GM19452 (cell line): Measurements from ENCODE around the gene TMA16.

Experiments
- ATAC-seq: cut with Tn5 transposase; IDR thresholded peaks from one replicate; pipeline ENCODE4 v1.9.1; 2021; ENCODE audit not compliant: unreplicated experiment

TMA16 gene

DNA sequence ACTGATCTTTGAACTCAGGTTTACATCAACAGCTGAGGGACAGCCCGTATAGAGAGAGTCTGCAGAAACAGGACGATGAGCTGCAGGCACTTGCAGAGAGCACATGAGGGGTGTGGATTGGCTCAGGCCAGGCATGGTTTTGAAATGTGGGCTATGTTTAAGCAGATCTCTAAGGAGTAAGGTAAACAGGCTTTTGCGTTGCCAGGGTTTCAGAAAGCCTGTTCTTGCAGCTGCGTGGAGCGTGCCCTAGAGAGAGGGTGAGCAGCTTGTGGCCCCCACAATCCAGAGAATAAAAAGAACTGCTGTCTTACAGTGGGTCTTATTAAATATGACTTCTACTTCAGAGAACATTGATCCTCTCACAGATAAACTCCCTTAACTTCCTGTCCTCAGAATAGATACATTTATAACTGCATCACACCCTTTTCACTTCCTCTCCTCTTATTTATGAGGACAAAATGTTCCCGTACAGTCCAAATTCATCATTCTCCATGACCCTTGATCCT lies 64.1 kb downstream of the TMA16 start:
- ATAC-seq: no peak

DNA sequence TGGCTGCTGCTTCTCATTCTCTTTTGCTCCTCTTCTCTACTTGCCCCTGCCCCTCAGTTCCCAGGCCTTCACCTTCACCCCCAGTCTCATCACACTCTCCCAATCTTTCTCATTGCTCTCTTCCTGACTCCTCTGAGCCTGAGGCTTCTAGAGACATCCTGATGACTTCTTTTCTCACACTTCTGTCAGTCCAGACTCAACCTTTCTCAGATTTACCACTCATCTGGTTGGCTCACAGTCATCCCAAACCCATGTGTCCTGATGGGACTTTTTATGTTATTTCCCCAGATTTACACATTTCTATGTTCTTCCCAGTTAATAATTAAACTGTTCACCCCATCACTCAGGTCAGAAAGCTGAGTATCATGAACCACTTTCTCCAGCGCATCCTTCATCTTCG lies 68.0 kb downstream of the TMA16 start:
- no peak for ATAC-seq

DNA sequence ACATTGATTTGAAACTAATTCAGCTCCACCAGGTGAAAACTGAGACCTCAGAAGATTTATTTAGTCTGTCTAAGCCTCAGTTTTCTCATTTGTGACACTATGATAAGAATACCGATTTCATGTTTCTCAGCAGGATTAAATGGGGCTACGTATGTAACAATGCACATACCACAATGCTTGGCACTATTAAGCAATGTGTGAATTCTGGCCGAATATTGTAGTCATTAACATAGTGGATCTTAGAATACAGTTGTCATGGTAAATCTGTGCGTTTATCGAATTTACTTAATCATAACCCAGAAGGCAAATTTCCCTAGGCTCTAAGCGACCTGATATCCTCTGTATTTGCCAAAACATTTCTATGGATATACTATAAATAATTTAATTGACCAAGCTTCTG lies 69.1 kb downstream of the TMA16 start:
- no peak for ATAC-seq

DNA sequence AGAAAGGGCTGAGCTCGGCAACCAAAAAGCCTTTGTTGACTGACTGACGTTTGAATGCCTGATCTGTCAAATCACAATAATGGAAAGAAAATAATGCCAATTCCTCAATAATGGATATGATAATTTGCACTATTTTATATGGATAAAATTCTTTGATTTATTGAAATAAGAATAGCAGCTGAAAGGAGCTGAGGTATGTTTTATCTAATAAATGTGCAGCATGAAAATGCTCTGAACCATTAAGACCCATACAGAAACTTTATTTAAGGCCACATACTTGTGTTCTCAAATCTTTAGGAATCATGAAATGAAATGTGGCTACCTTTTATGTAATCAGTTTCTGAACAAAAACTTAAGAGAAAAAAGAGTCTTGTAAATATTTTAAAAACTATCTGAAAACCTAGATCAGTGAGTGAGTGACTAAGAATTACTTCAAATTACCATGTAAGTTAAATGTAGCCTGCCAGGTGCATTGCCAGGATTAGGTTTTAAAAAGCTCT lies 69.8 kb downstream of the TMA16 start:
- ATAC-seq: no peak

DNA sequence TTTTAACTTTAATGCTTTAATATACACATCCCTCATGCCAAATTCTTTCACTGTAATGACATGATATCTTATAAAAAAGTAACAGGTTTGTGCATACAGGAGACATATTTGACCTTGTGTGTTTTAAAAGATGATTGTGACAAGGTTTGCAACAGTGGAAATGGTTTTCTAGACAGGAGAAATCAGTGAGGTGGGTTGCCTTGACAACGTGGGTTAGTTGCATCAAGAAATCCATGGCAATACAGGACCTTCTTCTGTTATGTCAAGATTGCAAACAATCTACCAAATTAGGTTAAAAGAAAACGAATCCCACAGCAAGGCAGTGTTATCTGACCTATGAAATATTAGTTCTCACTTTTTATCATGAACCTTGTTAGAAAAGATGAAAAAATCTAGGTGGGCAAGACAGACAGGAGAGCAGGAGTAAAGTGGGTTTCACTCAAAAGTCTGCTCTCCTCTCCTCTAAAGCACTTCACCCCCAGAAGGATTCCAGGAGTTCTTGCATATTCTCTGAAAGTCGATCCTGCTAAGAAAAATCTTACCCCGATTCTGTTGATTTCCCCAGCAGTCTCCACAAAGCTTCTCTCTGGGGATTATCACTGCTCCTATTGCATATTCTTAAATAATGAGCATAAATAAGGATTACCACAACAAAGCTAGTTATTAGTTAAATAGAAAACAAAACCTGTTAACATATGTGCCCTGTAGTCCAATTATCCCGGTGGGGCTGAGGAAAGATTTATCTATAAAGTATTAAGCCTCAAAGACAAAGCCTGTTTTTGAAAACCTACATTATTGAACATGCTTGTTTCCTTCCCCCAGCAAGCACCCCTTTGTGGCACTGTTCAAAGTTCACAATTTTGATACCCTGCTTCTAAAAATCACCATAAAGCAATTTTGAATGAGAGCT lies 71.0 kb downstream of the TMA16 start:
- ATAC-seq: no peak

DNA sequence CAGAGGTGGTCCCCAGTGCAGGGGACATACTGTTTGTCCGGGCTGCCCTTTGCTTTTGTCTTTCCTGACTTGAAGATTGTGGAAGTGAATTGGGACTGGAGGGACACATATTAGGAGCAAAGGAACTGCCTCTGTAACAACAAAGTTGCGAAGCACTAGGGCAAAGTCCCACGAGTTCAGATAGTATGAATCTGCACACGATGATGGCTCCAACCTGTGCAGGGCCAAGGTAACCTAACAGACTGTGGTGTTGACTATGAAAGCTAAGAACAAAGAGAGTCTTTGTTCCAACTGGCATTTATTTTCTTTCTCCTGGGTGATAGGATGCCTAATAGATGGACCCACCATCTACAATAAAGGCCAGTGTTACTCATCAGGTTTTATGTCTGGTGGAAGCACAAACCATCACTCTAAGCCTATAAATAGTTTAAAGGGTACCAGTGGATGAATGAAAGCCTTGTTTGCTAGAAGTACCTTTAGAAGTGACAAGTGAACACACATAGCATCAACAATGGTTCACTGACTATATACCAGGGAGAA lies 71.8 kb downstream of the TMA16 start:
- ATAC-seq: no peak

DNA sequence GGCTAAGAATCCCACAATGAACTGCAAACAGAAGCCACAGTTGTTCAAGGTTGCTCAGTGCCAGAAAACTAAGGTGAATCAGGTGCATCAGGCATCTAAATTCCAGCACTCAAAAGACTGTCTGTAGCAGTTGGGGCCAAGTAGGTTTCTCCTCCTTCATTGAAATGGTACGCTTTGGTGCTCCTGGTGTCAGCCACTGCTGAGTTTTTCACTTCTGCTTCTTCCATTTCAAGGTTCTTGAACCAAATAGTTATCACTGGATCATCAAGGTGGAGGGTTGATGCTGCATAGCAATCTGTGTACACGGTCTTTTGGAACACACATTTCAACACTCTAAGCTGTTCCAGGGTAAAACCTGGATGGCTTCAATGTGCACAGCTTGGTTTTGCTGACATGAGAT lies 74.4 kb downstream of the TMA16 start:
- peak; percentile 87 for ATAC-seq
